ENCODE data around the gene KRTAP5-10.
"Not testable (repeated sequence)": the region's sequence is repeated elsewhere in the genome, so short reads cannot be mapped to it uniquely, and the experiment has no call there.

Gene KRTAP5-10

GRCh38 chr11:71575723-71576424, 10.5 kb downstream of the KRTAP5-10 start:
- H3K4me2 ChIP-seq (ENCODE audit: low read length) = no peak overlapping the region
- H3K79me2 ChIP-seq (ENCODE audit: control insufficient read depth, low read length) = no peaks in the 10 kb centered on the region
- no peaks in the 10 kb centered on the region for H3F3A ChIP-seq (ENCODE audit: control insufficient read depth, insufficient read depth)
- H3K4me1 ChIP-seq (ENCODE audit: control insufficient read depth, low read length) = peaks cover 4% of the 10 kb centered on the region
- H3K27ac ChIP-seq (ENCODE audit: low read depth, low read length) = no peak overlapping the region
- no peaks in the 10 kb centered on the region for H3K9me2 ChIP-seq (replicated peaks; ENCODE audit: control insufficient read depth, low read length)
- H3K36me3 ChIP-seq (ENCODE audit: control insufficient read depth, low read length) = no peaks in the 10 kb centered on the region
- TF ChIP-seq CTCF (IDR thresholded peaks at IDR 0.05; ENCODE audit: low read depth, low read length, poor library complexity, severe bottlenecking) (no peak), EZH2phosphoT487 (IDR thresholded peaks at IDR 0.05; ENCODE audit: borderline replicate concordance, low read length) (no peak)
- H3K4me3 ChIP-seq (ENCODE audit: low read length) = no peak overlapping the region
- no peaks in the 10 kb centered on the region for H3K9me3 ChIP-seq (ENCODE audit: control insufficient read depth, insufficient read depth, low read length)
- no peaks in the 10 kb centered on the region; the same call in 1 of the 2 replicates for H4K20me1 ChIP-seq (ENCODE audit: control insufficient read depth, insufficient read depth, low read depth, low read length)
- H3K27me3 ChIP-seq (ENCODE audit: control insufficient read depth, low read length) = 0 out of 2 replicates have a peak, but pooled peaks cover 7% of the 10 kb centered on the region

GRCh38 chr11:71576688-71577465, 11.5 kb downstream of the KRTAP5-10 start:
- not testable (repeated sequence) for H3K4me2 ChIP-seq (ENCODE audit: low read length); H3K27ac ChIP-seq (ENCODE audit: low read depth, low read length); H3F3A ChIP-seq (ENCODE audit: control insufficient read depth, insufficient read depth); H3K4me3 ChIP-seq (ENCODE audit: low read length); H3K9me2 ChIP-seq (replicated peaks; ENCODE audit: control insufficient read depth, low read length); H3K27me3 ChIP-seq (ENCODE audit: control insufficient read depth, low read length); H3K79me2 ChIP-seq (ENCODE audit: control insufficient read depth, low read length); H3K9me3 ChIP-seq (ENCODE audit: control insufficient read depth, insufficient read depth, low read length); H3K4me1 ChIP-seq (ENCODE audit: control insufficient read depth, low read length); H3K36me3 ChIP-seq (ENCODE audit: control insufficient read depth, low read length); H4K20me1 ChIP-seq (ENCODE audit: control insufficient read depth, insufficient read depth, low read depth, low read length)

- Histone ChIP-seq H3K27ac (ENCODE audit: low read depth, low read length) (no peak overlapping the region), H3K4me3 (ENCODE audit: low read length) (no peak overlapping the region), H3K4me2 (ENCODE audit: low read length) (no peak overlapping the region), H3F3A (ENCODE audit: control insufficient read depth, insufficient read depth) (no peaks in the 10 kb centered on the region), H3K9me3 (ENCODE audit: control insufficient read depth, insufficient read depth, low read length) (no peaks in the 10 kb centered on the region), H4K20me1 (ENCODE audit: control insufficient read depth, insufficient read depth, low read depth, low read length) (no peaks in the 10 kb centered on the region; the same call in 1 of the 2 replicates), H3K9me2 (replicated peaks; ENCODE audit: control insufficient read depth, low read length) (no peaks in the 10 kb centered on the region), H3K79me2 (ENCODE audit: control insufficient read depth, low read length) (no peaks in the 10 kb centered on the region), H3K36me3 (ENCODE audit: control insufficient read depth, low read length) (no peaks in the 10 kb centered on the region), H3K27me3 (ENCODE audit: control insufficient read depth, low read length) (0 out of 2 replicates have a peak, but pooled peaks cover 7% of the 10 kb centered on the region), H3K4me1 (ENCODE audit: control insufficient read depth, low read length) (peaks cover 4% of the 10 kb centered on the region)
- TF ChIP-seq CTCF (IDR thresholded peaks at IDR 0.05; ENCODE audit: low read depth, low read length, poor library complexity, severe bottlenecking) (no peak), EZH2phosphoT487 (IDR thresholded peaks at IDR 0.05; ENCODE audit: borderline replicate concordance, low read length) (no peak)
These were observed 12.2 kb downstream of the KRTAP5-10 start for GRCh38 chr11:71577469-71578004.

- H3K4me3 ChIP-seq (ENCODE audit: low read length); H4K20me1 ChIP-seq (ENCODE audit: control insufficient read depth, insufficient read depth, low read depth, low read length); H3K4me2 ChIP-seq (ENCODE audit: low read length); H3K9me2 ChIP-seq (replicated peaks; ENCODE audit: control insufficient read depth, low read length); H3K9me3 ChIP-seq (ENCODE audit: control insufficient read depth, insufficient read depth, low read length); H3K4me1 ChIP-seq (ENCODE audit: control insufficient read depth, low read length); H3F3A ChIP-seq (ENCODE audit: control insufficient read depth, insufficient read depth); H3K79me2 ChIP-seq (ENCODE audit: control insufficient read depth, low read length); H3K36me3 ChIP-seq (ENCODE audit: control insufficient read depth, low read length); H3K27ac ChIP-seq (ENCODE audit: low read depth, low read length); H3K27me3 ChIP-seq (ENCODE audit: control insufficient read depth, low read length): not testable (repeated sequence)
These were observed 14.2 kb downstream of the KRTAP5-10 start for GRCh38 chr11:71579513-71579912.

All from DOHH2 (cell line).